ENCODE data around the gene QPRT. TPM values are rescaled to one million over a fixed set of nuclear protein-coding genes. Genes with fewer than 3 reads are reported as not detected.

QPRT gene
- polyA plus RNA-seq, 1 experiment = 4.2 TPM

- Histone ChIP-seq H3K27me3 (ENCODE audit: control insufficient read depth, insufficient read depth, low read length) (0 out of 2 replicates have a peak, but pooled peaks cover 4% of the 10 kb centered on the region), H3K36me3 (ENCODE audit: control insufficient read depth, insufficient read depth, low read length) (no peaks in the 10 kb centered on the region), H3K4me3 (ENCODE audit: low read depth, low read length) (no peak overlapping the region)
- ChIA-PET CTCF (interaction anchor here (1.7 kb wide), 1 partner anchor 13 kb away, joined by 6 read pairs; no protein-coding TSS in a partner anchor), POLR2A (no interaction called here)
- DNase-seq (ENCODE audit: low read depth) = no peak
- TF ChIP-seq CTCF (IDR thresholded peaks at IDR 0.05; ENCODE audit: insufficient read depth, low read depth, low read length) = no peak
These were observed 64.5 kb downstream of the QPRT start for GRCh38 chr16:29743475-29743826.

DNA sequence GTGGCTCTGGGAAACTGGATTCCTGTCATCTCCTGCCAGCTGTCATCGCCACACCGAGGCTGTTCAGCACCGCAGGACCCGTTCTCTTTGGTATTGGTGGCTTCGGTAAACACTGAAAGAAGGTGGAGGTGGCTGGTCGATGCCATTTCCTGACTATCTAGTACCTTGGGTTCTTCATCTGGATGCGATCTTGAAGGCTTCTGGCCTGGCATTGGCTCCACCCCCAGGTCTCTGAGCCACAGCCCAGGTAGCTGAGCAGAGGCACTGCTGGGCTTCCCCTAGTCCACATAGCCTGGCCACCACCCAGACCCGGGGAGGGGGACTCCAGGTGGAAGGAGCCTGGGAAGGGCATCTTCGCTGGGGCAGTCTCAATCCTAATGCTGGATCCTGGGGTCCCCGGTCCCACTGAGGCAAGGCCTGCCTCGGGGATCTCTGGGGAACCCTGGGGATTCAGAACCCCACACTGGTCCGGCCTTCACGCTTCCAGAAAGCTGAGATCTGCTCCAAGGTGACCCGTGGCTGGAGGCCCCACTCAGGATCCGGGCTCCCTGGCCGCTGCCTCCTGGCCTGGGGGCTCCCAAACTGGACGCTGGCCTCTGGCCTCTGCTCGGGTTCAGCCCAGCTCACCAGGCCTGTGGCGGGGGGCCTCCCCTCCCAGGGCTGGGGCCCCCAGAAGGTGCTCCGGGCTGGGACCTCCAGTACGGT, 65.0 kb downstream of the QPRT start:
- 0 out of 2 replicates have a peak, but pooled peaks cover 4% of the 10 kb centered on the region for H3K27me3 ChIP-seq (ENCODE audit: control insufficient read depth, insufficient read depth, low read length)
- no peak overlapping the region for H3K4me3 ChIP-seq (ENCODE audit: low read depth, low read length)
- DNase-seq (ENCODE audit: low read depth) = no peak
- no peak for TF ChIP-seq CTCF (IDR thresholded peaks at IDR 0.05; ENCODE audit: insufficient read depth, low read depth, low read length)
- ChIA-PET POLR2A (no interaction called here), CTCF (interaction anchor here (1.7 kb wide), 1 partner anchor 13 kb away, joined by 6 read pairs; no protein-coding TSS in a partner anchor)
- no peaks in the 10 kb centered on the region for H3K36me3 ChIP-seq (ENCODE audit: control insufficient read depth, insufficient read depth, low read length)

- no peak for TF ChIP-seq CTCF (IDR thresholded peaks at IDR 0.05; ENCODE audit: insufficient read depth, low read depth, low read length)
- ChIA-PET POLR2A (no interaction called here), CTCF (interaction anchor here (1.7 kb wide), 1 partner anchor 14 kb away, joined by 6 read pairs; no protein-coding TSS in a partner anchor)
- Histone ChIP-seq H3K4me3 (ENCODE audit: low read depth, low read length) (no peak overlapping the region), H3K27me3 (ENCODE audit: control insufficient read depth, insufficient read depth, low read length) (0 out of 2 replicates have a peak, but pooled peaks cover 4% of the 10 kb centered on the region), H3K36me3 (ENCODE audit: control insufficient read depth, insufficient read depth, low read length) (no peaks in the 10 kb centered on the region)
- DNase-seq (ENCODE audit: low read depth) = no peak
These were observed 65.6 kb downstream of the QPRT start for GRCh38 chr16:29744541-29745101.

- CTCF ChIA-PET = no interaction called here
These were observed 66.3 kb downstream of the QPRT start for GRCh38 chr16:29745121-29745852.

More at GRCh38 chr16:29745121-29745852, 66.3 kb downstream of the QPRT start:
- no peak for TF ChIP-seq CTCF (IDR thresholded peaks at IDR 0.05; ENCODE audit: insufficient read depth, low read depth, low read length)
- Histone ChIP-seq H3K27me3 (ENCODE audit: control insufficient read depth, insufficient read depth, low read length) (0 out of 2 replicates have a peak, but pooled peaks cover 4% of the 10 kb centered on the region), H3K4me3 (ENCODE audit: low read depth, low read length) (no peak overlapping the region), H3K36me3 (ENCODE audit: control insufficient read depth, insufficient read depth, low read length) (no peaks in the 10 kb centered on the region)
- DNase-seq (ENCODE audit: low read depth) = no peak
- POLR2A ChIA-PET = no interaction called here

Measured in BJ (cell line).